SK-N-SH (cell line): ENCODE measurements around the gene AHCYL2. TPM values are rescaled to one million over a fixed set of nuclear protein-coding genes. Genes with fewer than 3 reads are reported as not detected.

ENCODE experiments used
- CTCF ChIA-PET: fragments of 300-600, 350-600 bp; formaldehyde crosslinking; extraction: SDS; loops from one replicate; lab custom pipeline; 2021; lab: Yijun Ruan, JAX
- POLR2A ChIA-PET: fragments of 350-600 bp; sonication (Branson Sonifier 250); formaldehyde crosslinking; extraction: SDS; loops from one replicate; lab custom pipeline; 2020; ENCODE audit warnings: antibody characterized with exemption, inconsistent platforms; lab: Yijun Ruan, JAX
- DNase-seq: peaks from one replicate; pipeline ENCODE4 v3.0.0; 2012
- H2AFZ ChIP-seq: fragments of 200-600 bp; sonication (generic); 2 replicates; pipeline ENCODE4 v1.8.1; 2016; ENCODE audit warnings: antibody characterized with exemption, mild to moderate bottlenecking, low read depth
- H3F3A ChIP-seq: fragments of 200-600 bp; sonication (generic); replicated peaks from 2 replicates; pipeline ENCODE3; 2016; ENCODE audit warnings: antibody characterized with exemption, mild to moderate bottlenecking; ENCODE audit not compliant: insufficient read depth
- H3K27ac ChIP-seq, 2 experiments: fragments of 200-500 bp in 1 of 2; fragments of 200-600 bp in 1 of 2; sonication (Bioruptor generic) in 1 of 2; sonication (generic), shearing (Covaris generic) in 1 of 2; 2 replicates each; pipeline versions ENCODE4 v1.5.1 to v1.6.1; 2014 to 2016; ENCODE audit warnings: low read depth in 2 of 2, inconsistent platforms in 1 of 2, low read length in 1 of 2, mild to moderate bottlenecking in 1 of 2, mixed read lengths in 1 of 2
- H3K27me3 ChIP-seq: fragments of 200-600 bp; sonication (generic), shearing (Covaris generic); 2 replicates; pipeline ENCODE4 v1.6.1; 2016; ENCODE audit warnings: mixed run types; ENCODE audit not compliant: insufficient read depth
- H3K36me3 ChIP-seq, 2 experiments: fragments of 200-500 bp in 1 of 2; fragments of 200-600 bp in 1 of 2; sonication (Bioruptor generic) in 1 of 2; sonication (generic) in 1 of 2; replicated peaks in 1 of 2; 2 replicates each; pipeline versions ENCODE3 to v1.5.1; 2014 to 2016; ENCODE audit warnings: low read length in 1 of 2, mild to moderate bottlenecking in 1 of 2; ENCODE audit not compliant: insufficient read depth in 2 of 2, control insufficient read depth in 1 of 2
- H3K4me1 ChIP-seq, 2 experiments: fragments of 200-500 bp in 1 of 2; fragments of 200-600 bp in 1 of 2; sonication (Bioruptor generic) in 1 of 2; sonication (generic), shearing (Covaris generic) in 1 of 2; 2 replicates each; pipeline versions ENCODE4 v1.5.1 to v1.6.1; 2014 to 2016; ENCODE audit warnings: low read depth in 1 of 2, low read length in 1 of 2, mixed run types in 1 of 2; ENCODE audit not compliant: insufficient read depth in 2 of 2, control insufficient read depth in 1 of 2
- H3K4me2 ChIP-seq: fragments of 200-600 bp; sonication (generic), shearing (Covaris generic); 2 replicates; pipeline ENCODE4 v1.6.1; 2017; ENCODE audit warnings: mixed run types
- H3K4me3 ChIP-seq, 2 experiments: fragments of 200-500 bp in 1 of 2; fragments of 200-600 bp in 1 of 2; sonication (Bioruptor generic) in 1 of 2; sonication (generic), shearing (Covaris generic) in 1 of 2; 2 replicates each; pipeline versions ENCODE4 v1.5.1 to v1.8.1; 2014 to 2016; ENCODE audit warnings: low read depth in 2 of 2, inconsistent platforms in 1 of 2, low read length in 1 of 2, mild to moderate bottlenecking in 1 of 2, mixed read lengths in 1 of 2, moderate library complexity in 1 of 2
- H3K79me2 ChIP-seq: fragments of 200-600 bp; sonication (generic); 2 replicates; pipeline ENCODE4 v1.8.1; 2017; ENCODE audit warnings: mild to moderate bottlenecking; ENCODE audit not compliant: insufficient read depth
- H3K9ac ChIP-seq: fragments of 200-600 bp; sonication (generic); 2 replicates; pipeline ENCODE4 v1.6.1; 2017; ENCODE audit warnings: mixed run types
- H3K9me2 ChIP-seq: fragments of 200-600 bp; sonication (generic); 2 replicates; pipeline ENCODE4 v1.6.1; 2017; ENCODE audit warnings: mixed run types
- H3K9me3 ChIP-seq: fragments of 200-600 bp; sonication (generic); 2 replicates; pipeline ENCODE4 v1.6.1; 2017; ENCODE audit warnings: mixed run types, mild to moderate bottlenecking, moderate library complexity
- H4K20me1 ChIP-seq: fragments of 200-600 bp; sonication (generic); 2 replicates; pipeline ENCODE4 v1.6.1; 2017; ENCODE audit warnings: mild to moderate bottlenecking, mixed run types; ENCODE audit not compliant: insufficient read depth
- EP300 ChIP-seq, 2 experiments: IDR thresholded peaks; 2 replicates each; pipeline versions ENCODE4 v1.4.0 to v1.6.1; 2012; ENCODE audit warnings: borderline replicate concordance in 1 of 2, low read depth in 1 of 2, low read length in 1 of 2
- FOSL2 ChIP-seq: IDR thresholded peaks from 2 replicates; pipeline ENCODE4 v1.4.0; 2012; ENCODE audit warnings: low read depth, mild to moderate bottlenecking, moderate library complexity, borderline replicate concordance
- FOXJ3 ChIP-seq: sonication (generic); formaldehyde crosslinking; IDR thresholded peaks from 2 replicates; pipeline ENCODE4 v1.5.1; 2020; ENCODE audit warnings: mild to moderate bottlenecking, missing genetic modification reagents
- GATA2 ChIP-seq: sonication (generic); formaldehyde crosslinking; IDR thresholded peaks from 2 replicates; pipeline ENCODE4 v1.5.0; 2020; ENCODE audit warnings: mild to moderate bottlenecking, missing genetic modification reagents
- MAX ChIP-seq: IDR thresholded peaks from 2 replicates; pipeline ENCODE4 v1.4.0; 2012; ENCODE audit warnings: low read depth
- MXI1 ChIP-seq: IDR thresholded peaks from 2 replicates; pipeline ENCODE4 v1.6.1; 2012; ENCODE audit warnings: mild to moderate bottlenecking, low read depth, low read length, improper control_type of control experiment
- NRF1 ChIP-seq: IDR thresholded peaks from 2 replicates; pipeline ENCODE4 v1.6.1; 2012; ENCODE audit warnings: low read depth, mild to moderate bottlenecking, low read length
- PBX3 ChIP-seq: IDR thresholded peaks from 2 replicates; pipeline ENCODE4; 2012
- RAD21 ChIP-seq: IDR thresholded peaks from 2 replicates; pipeline ENCODE4 v1.6.1; 2012; ENCODE audit warnings: mild to moderate bottlenecking, low read length
- RCOR1 ChIP-seq: fragments of 150-350 bp; IDR thresholded peaks from 2 replicates; pipeline ENCODE4 v1.6.1; 2017; ENCODE audit warnings: antibody characterized with exemption, low read length
- RFX5 ChIP-seq: IDR thresholded peaks from 2 replicates; pipeline ENCODE4 v1.6.1; 2012; ENCODE audit warnings: mild to moderate bottlenecking, improper control_type of control experiment, low read length
- RXRA ChIP-seq: IDR thresholded peaks from 2 replicates; pipeline ENCODE4 v1.4.0; 2012; ENCODE audit warnings: low read depth, mild to moderate bottlenecking, borderline replicate concordance
- SIN3A ChIP-seq: IDR thresholded peaks from 2 replicates; pipeline ENCODE4 v1.6.1; 2012; ENCODE audit warnings: low read depth, mild to moderate bottlenecking, low read length, moderate library complexity, borderline replicate concordance
- SMC3 ChIP-seq: IDR thresholded peaks from 2 replicates; pipeline ENCODE4 v1.6.1; 2012; ENCODE audit warnings: low read depth, low read length, improper control_type of control experiment
- TAF1 ChIP-seq: IDR thresholded peaks from 2 replicates; pipeline ENCODE4 v1.6.1; 2012; ENCODE audit warnings: low read depth, mild to moderate bottlenecking, low read length, moderate library complexity, borderline replicate concordance
- TCF12 ChIP-seq: IDR thresholded peaks from 2 replicates; pipeline ENCODE4 v1.4.0; 2012
- WGBS: methylation state at CpG from one replicate; pipeline ENCODE4 v1.1.6; 2017; ENCODE audit warnings: low lambda C conversion rate; 5-methylcytosine and 5-hydroxymethylcytosine counted together
- polyA plus RNA-seq, 3 experiments: library from polyadenylated mRNA; depleted of rRNA; stranded (reverse); fragments of >200 nt; gene quantifications; 2 replicates each; pipeline ENCODE4 v1.2.3, GENCODE V29; 2012
- TF ChIP-seq, protein P1 (sequence below): IDR thresholded peaks from 2 replicates; pipeline ENCODE4 v1.4.0; 2012; ENCODE audit warnings: low read depth, borderline replicate concordance

Gene AHCYL2
- polyA plus RNA-seq, 1 of the 3 experiments (the other 2 are of a cell fraction), result 20.4 TPM

- CTCF ChIA-PET, result interaction anchor here (0.8 to 8.6 kb wide), 17 partner anchors 11 to 418 kb away, joined by 3 to 363 read pairs (median 4); no protein-coding TSS in a partner anchor
- no peaks in the 10 kb centered on the region for H4K20me1 ChIP-seq
- peaks cover 28% of the 10 kb centered on the region for H3K79me2 ChIP-seq
- no peak for DNase-seq
- H3K4me1 ChIP-seq, result peaks cover 0 to 6% of the 10 kb centered on the region in 2 experiments; a peak in 3 of 4 replicates
- no peak for TF ChIP-seq FOSL2
- TF ChIP-seq NRF1, result no peak
- TF ChIP-seq TAF1, result 0 out of 2 replicates have a peak, but pooled peaks have one; percentile 18
- TF ChIP-seq MXI1, result 0 out of 2 replicates have a peak, but pooled peaks have one; percentile 30
- TF ChIP-seq MAX, result 0 out of 2 replicates have a peak, but pooled peaks have one; percentile 5
- no peak for TF ChIP-seq SIN3A
- no peak; the same call in 1 of the 2 replicates for TF ChIP-seq SMC3
- no peak for TF ChIP-seq RAD21
- TF ChIP-seq, protein P1, sequence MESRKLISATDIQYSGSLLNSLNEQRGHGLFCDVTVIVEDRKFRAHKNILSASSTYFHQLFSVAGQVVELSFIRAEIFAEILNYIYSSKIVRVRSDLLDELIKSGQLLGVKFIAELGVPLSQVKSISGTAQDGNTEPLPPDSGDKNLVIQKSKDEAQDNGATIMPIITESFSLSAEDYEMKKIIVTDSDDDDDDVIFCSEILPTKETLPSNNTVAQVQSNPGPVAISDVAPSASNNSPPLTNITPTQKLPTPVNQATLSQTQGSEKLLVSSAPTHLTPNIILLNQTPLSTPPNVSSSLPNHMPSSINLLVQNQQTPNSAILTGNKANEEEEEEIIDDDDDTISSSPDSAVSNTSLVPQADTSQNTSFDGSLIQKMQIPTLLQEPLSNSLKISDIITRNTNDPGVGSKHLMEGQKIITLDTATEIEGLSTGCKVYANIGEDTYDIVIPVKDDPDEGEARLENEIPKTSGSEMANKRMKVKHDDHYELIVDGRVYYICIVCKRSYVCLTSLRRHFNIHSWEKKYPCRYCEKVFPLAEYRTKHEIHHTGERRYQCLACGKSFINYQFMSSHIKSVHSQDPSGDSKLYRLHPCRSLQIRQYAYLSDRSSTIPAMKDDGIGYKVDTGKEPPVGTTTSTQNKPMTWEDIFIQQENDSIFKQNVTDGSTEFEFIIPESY, result no peak
- TF ChIP-seq RFX5, result no peak
- no peak for TF ChIP-seq GATA2 (CRISPR knock-in tag)
- TF ChIP-seq FOXJ3 (CRISPR knock-in tag), result no peak
- H2AFZ ChIP-seq, result peak overlapping the region; percentile 84
- POLR2A ChIA-PET, result interaction anchor here (1.0 kb wide), 1 partner anchor 10 kb away, joined by 3 read pairs; no protein-coding TSS in a partner anchor
- peak overlapping the region; percentile 61 to 95; a peak in 3 of 4 replicates for H3K27ac ChIP-seq
- H3F3A ChIP-seq, result peaks cover 7% of the 10 kb centered on the region
- peak overlapping the region; percentile 76 for H3K4me2 ChIP-seq
- under 1% methylated on average over 28 of the region's 60 CpGs for WGBS
- peak overlapping the region; percentile 68 to 76 for H3K4me3 ChIP-seq
- no peaks in the 10 kb centered on the region for H3K27me3 ChIP-seq
- H3K9me3 ChIP-seq, result no peaks in the 10 kb centered on the region
- peak overlapping the region; percentile 74 for H3K9ac ChIP-seq
- H3K36me3 ChIP-seq, result no peaks in the 10 kb centered on the region
- H3K9me2 ChIP-seq, result no peaks in the 10 kb centered on the region
Measured at GRCh38 chr7:129225206-129225930, 538 bp downstream of the AHCYL2 start.

- Histone ChIP-seq H3K9ac (peak overlapping the region; percentile 74), H3K79me2 (peaks cover 28% of the 10 kb centered on the region), H3K4me1 (peaks cover 0 to 6% of the 10 kb centered on the region in 2 experiments; a peak in 3 of 4 replicates), H3K27me3 (no peaks in the 10 kb centered on the region), H3K9me3 (no peaks in the 10 kb centered on the region), H3K4me2 (peak overlapping the region; percentile 76), H3K36me3 (no peaks in the 10 kb centered on the region), H4K20me1 (no peaks in the 10 kb centered on the region), H3F3A (peaks cover 7% of the 10 kb centered on the region), H2AFZ (peak overlapping the region; percentile 84), H3K9me2 (no peaks in the 10 kb centered on the region), H3K4me3 (peak overlapping the region; percentile 68 to 76), H3K27ac (peak overlapping the region in 1 of 2 experiments; percentile 95; a peak in 2 of 4 replicates)
- 52% methylated on average over 11 of the region's 11 CpGs for WGBS
- no peak for TF ChIP-seq EP300 (IDR thresholded peaks at IDR 0.05; ENCODE audit: borderline replicate concordance in 1 of 2, low read depth in 1 of 2, low read length in 1 of 2)
- TF ChIP-seq RXRA, result no peak
- no peak for TF ChIP-seq RCOR1
- TF ChIP-seq TCF12, result no peak
- TF ChIP-seq RFX5, result no peak
- TF ChIP-seq PBX3, result no peak
- ChIA-PET CTCF (interaction anchor here (0.8 to 1.6 kb wide), 14 partner anchors 12 to 387 kb away, joined by 3 to 6 read pairs (median 4); no protein-coding TSS in a partner anchor), POLR2A (no interaction called here)
- no peak for DNase-seq
Measured at GRCh38 chr7:129225931-129226572, 1.2 kb downstream of the AHCYL2 start.
